Osteoblast (primary cell): ENCODE results near the gene DTHD1. TPM values are rescaled to one million over a fixed set of nuclear protein-coding genes. Genes with fewer than 3 reads are reported as not detected.

Source experiments
- DNase-seq: peaks from one replicate; pipeline ENCODE4 v3.0.0; 2011; ENCODE audit warnings: low spot score, mixed read lengths; ENCODE audit not compliant: insufficient read length; ENCODE audit errors: missing footprints
- H2AFZ ChIP-seq: 2 replicates; pipeline ENCODE4 v1.6.0; 2011; ENCODE audit warnings: mild to moderate bottlenecking, low read length
- H3K27ac ChIP-seq: 2 replicates; pipeline ENCODE4 v1.5.1; 2011; ENCODE audit warnings: mild to moderate bottlenecking, low read depth, low read length, moderate library complexity
- H3K27me3 ChIP-seq: 2 replicates; pipeline ENCODE4 v1.6.0; 2012; ENCODE audit warnings: mild to moderate bottlenecking, control low read depth, inconsistent platforms, low read length, moderate library complexity; ENCODE audit not compliant: insufficient read depth
- H3K36me3 ChIP-seq: 2 replicates; pipeline ENCODE4 v1.5.1; 2011; ENCODE audit warnings: mild to moderate bottlenecking, low read length, control low read depth, moderate library complexity; ENCODE audit not compliant: insufficient read depth
- H3K4me1 ChIP-seq: 2 replicates; pipeline ENCODE4 v1.5.1; 2011; ENCODE audit warnings: mild to moderate bottlenecking, low read length, control low read depth, moderate library complexity; ENCODE audit not compliant: insufficient read depth
- H3K4me2 ChIP-seq: 2 replicates; pipeline ENCODE4 v1.6.0; 2011; ENCODE audit warnings: mild to moderate bottlenecking, low read length; ENCODE audit not compliant: insufficient read depth
- H3K4me3 ChIP-seq: fragments of 200-600 bp; sonication (generic); 3 replicates; pipeline ENCODE4 v1.5.1; 2012; ENCODE audit warnings: mild to moderate bottlenecking, low read length, inconsistent platforms; ENCODE audit not compliant: insufficient read depth
- H3K79me2 ChIP-seq: 2 replicates; pipeline ENCODE4 v1.6.0; 2012; ENCODE audit warnings: mild to moderate bottlenecking, low read length, control low read depth, inconsistent platforms; ENCODE audit not compliant: insufficient read depth
- H3K9me3 ChIP-seq: 2 replicates; pipeline ENCODE4 v1.5.1; 2011; ENCODE audit warnings: low read depth, low read length, control low read depth
- H4K20me1 ChIP-seq: 2 replicates; pipeline ENCODE4 v1.6.0; 2012; ENCODE audit warnings: mild to moderate bottlenecking, low read length, control low read depth; ENCODE audit not compliant: insufficient read depth
- CTCF ChIP-seq: IDR thresholded peaks from 2 replicates; pipeline ENCODE4 v1.5.1; 2011; ENCODE audit warnings: mild to moderate bottlenecking, low read depth, low read length, moderate library complexity; ENCODE audit errors: extremely low read depth
- total RNA-seq: library from RNA; depleted of rRNA; stranded (reverse); fragments of >200 nt; gene quantifications from 2 replicates; pipeline ENCODE4 v1.2.3, GENCODE V29; 2012

The DTHD1 gene
- total RNA-seq, 1 donor: not detected

- Histone ChIP-seq H4K20me1 (no peaks in the 10 kb centered on the region), H2AFZ (no peak overlapping the region), H3K4me2 (no peak overlapping the region), H3K36me3 (no peaks in the 10 kb centered on the region), H3K27me3 (no peaks in the 10 kb centered on the region), H3K79me2 (no peaks in the 10 kb centered on the region), H3K27ac (no peak overlapping the region), H3K4me1 (no peaks in the 10 kb centered on the region), H3K4me3 (no peak overlapping the region), H3K9me3 (peaks cover 3% of the 10 kb centered on the region)
- no peak for TF ChIP-seq CTCF
- DNase-seq: no peak
Observed at GRCh38 chr4:36324808-36325207, 43.4 kb downstream of the DTHD1 start.

- Histone ChIP-seq H3K79me2 (no peaks in the 10 kb centered on the region), H3K27me3 (no peaks in the 10 kb centered on the region), H3K4me3 (no peak overlapping the region), H4K20me1 (no peaks in the 10 kb centered on the region), H3K27ac (no peak overlapping the region), H3K36me3 (no peaks in the 10 kb centered on the region), H3K4me2 (no peak overlapping the region), H3K4me1 (no peaks in the 10 kb centered on the region), H3K9me3 (peaks cover 3% of the 10 kb centered on the region), H2AFZ (no peak overlapping the region)
- no peak for DNase-seq
- no peak for TF ChIP-seq CTCF
Observed at GRCh38 chr4:36325499-36325898, 44.1 kb downstream of the DTHD1 start.

GRCh38 chr4:36325926-36326325 lies 44.5 kb downstream of the DTHD1 start:
- peaks cover 3% of the 10 kb centered on the region for H3K9me3 ChIP-seq

GRCh38 chr4:36326476-36327029 lies 45.1 kb downstream of the DTHD1 start:
- no peaks in the 10 kb centered on the region for H3K4me1 ChIP-seq
- no peaks in the 10 kb centered on the region for H3K27me3 ChIP-seq
- H4K20me1 ChIP-seq: no peaks in the 10 kb centered on the region
- H2AFZ ChIP-seq: no peak overlapping the region
- DNase-seq: no peak
- no peak for TF ChIP-seq CTCF
- peaks cover 3% of the 10 kb centered on the region for H3K9me3 ChIP-seq
- no peaks in the 10 kb centered on the region for H3K79me2 ChIP-seq
- H3K36me3 ChIP-seq: no peaks in the 10 kb centered on the region
- H3K4me3 ChIP-seq: no peak overlapping the region
- no peak overlapping the region for H3K4me2 ChIP-seq
- no peak overlapping the region for H3K27ac ChIP-seq

More at GRCh38 chr4:36325926-36326325, 44.5 kb downstream of the DTHD1 start:
- no peak overlapping the region for H3K4me2 ChIP-seq
- no peak overlapping the region for H3K27ac ChIP-seq
- no peaks in the 10 kb centered on the region for H3K79me2 ChIP-seq
- H3K36me3 ChIP-seq: no peaks in the 10 kb centered on the region
- H3K4me1 ChIP-seq: no peaks in the 10 kb centered on the region
- H3K4me3 ChIP-seq: no peak overlapping the region
- no peaks in the 10 kb centered on the region for H3K27me3 ChIP-seq
- DNase-seq: no peak
- no peak overlapping the region for H2AFZ ChIP-seq
- no peak for TF ChIP-seq CTCF
- no peaks in the 10 kb centered on the region for H4K20me1 ChIP-seq
